Stomach smooth muscle (tissue), 2 donors: ENCODE measurements around the gene PDE3B.
"Not testable (repeated sequence)": the region's sequence is repeated elsewhere in the genome, so short reads cannot be mapped to it uniquely, and the experiment has no call there.

Experiments used
- H3K27ac ChIP-seq: one replicate; pipeline ENCODE4 v1.7.0; 2013; ENCODE audit warnings: mild to moderate bottlenecking, low read length, inconsistent platforms
- H3K27me3 ChIP-seq, 2 donors: one replicate each; pipeline ENCODE4 v1.7.0; 2013; ENCODE audit warnings: low read length in 2 of 2; ENCODE audit not compliant: insufficient read depth in 2 of 2, control insufficient read depth in 1 of 2
- H3K36me3 ChIP-seq, 2 donors: one replicate each; pipeline ENCODE4 v1.7.0; 2013; ENCODE audit warnings: low read length in 2 of 2; ENCODE audit not compliant: control insufficient read depth in 2 of 2, insufficient read depth in 2 of 2
- H3K4me1 ChIP-seq: one replicate; pipeline ENCODE4 v1.7.0; 2013; ENCODE audit warnings: low read length; ENCODE audit not compliant: control insufficient read depth, insufficient read depth
- H3K4me3 ChIP-seq, 2 donors: one replicate each; pipeline ENCODE4 v1.7.0; 2013; ENCODE audit warnings: low read length in 2 of 2
- H3K9ac ChIP-seq, 2 donors: one replicate each; pipeline ENCODE4 v1.7.0; 2013; ENCODE audit warnings: low read length in 2 of 2, mild to moderate bottlenecking in 1 of 2
- H3K9me3 ChIP-seq, 2 donors: one replicate each; pipeline ENCODE4 v1.7.0; 2013; ENCODE audit warnings: low read length in 2 of 2; ENCODE audit not compliant: control insufficient read depth in 2 of 2
- donor health status: healthy.
- donor health status: Pancreatic carcinoma.

The PDE3B gene

GRCh38 chr11:14676068-14676467 is 32.5 kb downstream of the PDE3B start:
- no peaks in the 10 kb centered on the region for H3K27me3 ChIP-seq
- H3K9me3 ChIP-seq: peaks cover 0 to 3% of the 10 kb centered on the region in 2 donors
- H3K36me3 ChIP-seq: no peaks in the 10 kb centered on the region
- no peak overlapping the region for H3K4me3 ChIP-seq
- no peaks in the 10 kb centered on the region for H3K4me1 ChIP-seq
- H3K27ac ChIP-seq: no peak overlapping the region
- no peak overlapping the region for H3K9ac ChIP-seq

GRCh38 chr11:14677146-14677545 is 33.5 kb downstream of the PDE3B start:
- Histone ChIP-seq H3K4me3 (no peak overlapping the region), H3K9me3 (peaks cover 0 to 3% of the 10 kb centered on the region in 2 donors), H3K36me3 (no peaks in the 10 kb centered on the region), H3K27me3 (no peaks in the 10 kb centered on the region), H3K27ac (no peak overlapping the region), H3K4me1 (no peaks in the 10 kb centered on the region), H3K9ac (no peak overlapping the region)

DNA sequence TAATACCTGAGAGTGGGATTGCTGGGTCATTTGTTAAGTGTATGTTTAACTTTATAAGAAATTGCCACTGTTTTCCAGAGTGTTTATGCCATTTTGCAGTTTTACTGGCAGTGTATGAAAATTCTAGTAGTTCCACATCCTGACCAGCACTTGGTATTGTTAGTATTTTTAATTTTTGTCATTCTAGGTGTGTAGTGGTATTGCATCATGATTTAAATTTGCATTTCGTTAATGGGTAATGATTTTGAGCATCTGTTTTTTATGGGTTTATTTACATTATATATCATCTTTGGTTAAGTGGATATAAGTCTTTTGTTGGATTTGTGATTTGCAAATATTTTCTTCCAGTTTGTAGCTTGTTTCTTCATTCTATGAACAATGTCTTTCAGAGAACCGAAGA is 34.7 kb downstream of the PDE3B start:
- H3K9ac ChIP-seq: no peak overlapping the region
- no peaks in the 10 kb centered on the region for H3K27me3 ChIP-seq
- H3K4me1 ChIP-seq: no peaks in the 10 kb centered on the region
- peaks cover 0 to 3% of the 10 kb centered on the region in 2 donors for H3K9me3 ChIP-seq
- no peaks in the 10 kb centered on the region for H3K36me3 ChIP-seq
- H3K27ac ChIP-seq: no peak overlapping the region
- H3K4me3 ChIP-seq: no peak overlapping the region

DNA sequence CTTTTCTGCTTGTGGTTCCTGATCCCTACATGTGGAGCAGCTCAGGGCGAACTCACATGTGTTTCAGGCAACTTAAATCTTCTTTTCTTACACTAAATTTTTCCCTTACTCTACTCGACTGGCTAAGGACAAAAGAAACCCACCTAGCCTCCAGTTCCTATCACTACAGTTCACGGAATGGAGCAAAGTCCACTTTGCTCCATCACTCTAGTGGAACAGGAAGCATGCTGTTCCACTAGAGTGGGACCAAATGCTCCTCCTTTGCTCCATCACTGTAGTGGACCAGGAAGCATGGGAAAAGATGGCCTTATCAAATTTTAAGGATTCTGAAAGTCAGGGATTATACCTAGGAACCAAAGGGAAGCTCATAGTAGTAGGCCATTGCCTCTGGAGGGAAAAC is 36.1 kb downstream of the PDE3B start:
- H3K27me3 ChIP-seq: no peaks in the 10 kb centered on the region
- no peak overlapping the region for H3K4me3 ChIP-seq
- H3K9ac ChIP-seq: no peak overlapping the region
- H3K9me3 ChIP-seq: no peaks in the 10 kb centered on the region
- no peak overlapping the region for H3K27ac ChIP-seq
- H3K36me3 ChIP-seq: no peaks in the 10 kb centered on the region
- no peaks in the 10 kb centered on the region for H3K4me1 ChIP-seq

DNA sequence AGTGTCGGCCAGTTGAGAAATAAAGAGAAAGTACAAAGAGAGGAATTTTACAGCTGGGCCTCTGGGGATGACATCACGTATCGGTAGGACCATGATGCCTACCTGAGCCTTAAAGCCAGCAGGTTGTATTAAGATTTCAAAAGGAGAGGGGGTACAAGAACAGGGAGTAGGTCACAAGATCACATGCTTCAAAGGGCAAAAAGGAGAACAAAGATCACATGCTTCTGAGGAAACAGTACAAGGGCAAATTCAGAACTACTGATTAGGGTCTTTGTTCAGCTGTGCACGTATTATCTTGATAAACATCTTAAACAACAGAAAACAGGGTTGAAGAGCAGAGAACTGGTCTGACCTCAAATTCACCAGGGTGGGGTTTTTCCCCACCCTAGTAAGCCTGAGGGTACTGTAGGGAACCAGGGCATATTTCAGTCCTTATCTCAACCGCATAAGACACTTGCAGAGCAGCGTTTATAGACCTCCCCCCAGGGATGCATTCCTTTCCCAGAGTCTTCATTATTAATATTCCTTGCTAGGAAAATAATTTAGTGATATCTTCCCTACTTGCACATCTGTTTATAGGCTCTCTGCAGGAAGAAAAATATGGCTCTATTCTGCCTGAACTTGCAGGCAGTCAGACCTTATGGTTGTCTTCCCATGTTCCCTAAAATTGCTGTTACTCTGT is 40.8 kb downstream of the PDE3B start:
- not testable (repeated sequence) for H3K4me1 ChIP-seq, H3K9ac ChIP-seq

DNA sequence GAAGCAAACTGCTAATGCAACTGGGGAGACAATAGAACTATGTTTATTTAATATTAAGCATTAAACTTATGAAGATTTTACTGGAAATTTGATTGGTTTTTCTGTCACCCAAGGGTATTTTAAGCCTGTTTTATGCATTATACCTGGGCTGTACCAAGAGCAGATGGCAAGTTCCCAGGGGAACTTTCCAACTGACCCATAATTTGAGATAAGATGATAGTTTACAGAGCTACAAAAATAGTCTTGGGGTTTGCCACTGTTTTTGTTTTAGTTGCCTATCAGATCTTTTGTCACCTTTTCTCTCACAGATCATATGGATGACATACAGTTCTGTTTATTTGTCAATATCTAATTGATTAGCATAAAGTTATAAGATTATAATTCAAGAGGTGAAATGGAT is 43.9 kb downstream of the PDE3B start:
- Histone ChIP-seq H3K27ac (no peak overlapping the region), H3K27me3 (no peaks in the 10 kb centered on the region), H3K9me3 (no peaks in the 10 kb centered on the region), H3K9ac (no peak overlapping the region), H3K4me3 (no peak overlapping the region), H3K4me1 (no peaks in the 10 kb centered on the region), H3K36me3 (no peaks in the 10 kb centered on the region)

More for the DNA sequence above, 40.8 kb downstream of the PDE3B start:
- H3K4me3 ChIP-seq, H3K27ac ChIP-seq, H3K27me3 ChIP-seq, H3K36me3 ChIP-seq, H3K9me3 ChIP-seq: not testable (repeated sequence)

GRCh38 chr11:14687943-14688627 is 44.5 kb downstream of the PDE3B start:
- Histone ChIP-seq H3K4me1 (no peaks in the 10 kb centered on the region), H3K4me3 (no peak overlapping the region), H3K36me3 (no peaks in the 10 kb centered on the region), H3K9ac (no peak overlapping the region), H3K9me3 (no peaks in the 10 kb centered on the region), H3K27me3 (no peaks in the 10 kb centered on the region), H3K27ac (no peak overlapping the region)

DNA sequence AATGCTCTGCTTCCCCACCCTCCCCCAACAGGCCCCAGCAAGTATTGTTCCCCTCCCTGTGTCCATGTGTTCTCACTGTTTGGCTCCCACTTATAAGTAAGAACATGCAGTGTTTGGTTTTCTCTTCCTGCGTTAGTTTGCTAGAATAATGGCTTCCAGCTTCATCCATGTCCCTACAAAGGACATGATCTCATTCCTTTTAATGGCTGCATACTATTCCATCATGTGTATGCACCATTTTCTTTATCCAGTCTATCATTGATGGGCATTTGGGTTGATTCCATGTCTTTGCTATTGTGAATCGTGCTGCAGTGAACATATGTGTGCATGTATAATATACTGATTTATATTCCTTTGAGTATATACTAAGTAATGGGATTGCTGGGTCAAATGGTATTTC is 52.1 kb downstream of the PDE3B start:
- not testable (repeated sequence) for H3K27me3 ChIP-seq, H3K4me3 ChIP-seq, H3K9me3 ChIP-seq, H3K9ac ChIP-seq, H3K4me1 ChIP-seq, H3K36me3 ChIP-seq, H3K27ac ChIP-seq

GRCh38 chr11:14698771-14699170 is 55.2 kb downstream of the PDE3B start:
- Histone ChIP-seq H3K9ac (no peak overlapping the region), H3K27me3 (no peaks in the 10 kb centered on the region), H3K4me3 (no peak overlapping the region), H3K4me1 (no peaks in the 10 kb centered on the region), H3K27ac (no peak overlapping the region), H3K36me3 (no peaks in the 10 kb centered on the region), H3K9me3 (no peaks in the 10 kb centered on the region)

- Histone ChIP-seq H3K36me3 (no peaks in the 10 kb centered on the region), H3K4me3 (no peak overlapping the region), H3K4me1 (no peaks in the 10 kb centered on the region), H3K27me3 (no peaks in the 10 kb centered on the region), H3K27ac (no peak overlapping the region), H3K9me3 (no peaks in the 10 kb centered on the region), H3K9ac (no peak overlapping the region)
These were observed 57.0 kb downstream of the PDE3B start for GRCh38 chr11:14700593-14700992.

DNA sequence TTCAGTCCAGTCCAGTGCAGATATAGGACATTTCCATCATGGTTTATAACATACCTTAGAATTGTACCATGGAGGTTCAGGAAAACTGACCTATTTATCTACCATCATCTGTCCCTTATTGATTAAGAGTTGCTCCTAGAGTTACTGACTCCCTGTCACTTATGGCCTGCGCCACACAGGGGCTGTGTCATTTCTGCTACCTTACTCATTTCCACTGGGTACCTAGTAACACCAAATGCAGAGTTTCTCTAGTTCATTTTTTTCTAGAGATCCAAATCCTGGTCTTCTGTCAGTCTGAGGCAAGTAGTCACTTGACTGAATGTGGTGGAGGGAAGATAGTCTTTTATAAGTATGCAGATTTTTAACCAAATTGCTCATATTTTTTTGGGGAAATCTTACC is 59.2 kb downstream of the PDE3B start:
- H3K27ac ChIP-seq: no peak overlapping the region
- H3K27me3 ChIP-seq: no peaks in the 10 kb centered on the region
- H3K4me1 ChIP-seq: no peaks in the 10 kb centered on the region
- H3K4me3 ChIP-seq: no peak overlapping the region
- H3K9ac ChIP-seq: no peak overlapping the region
- H3K36me3 ChIP-seq: no peaks in the 10 kb centered on the region
- no peaks in the 10 kb centered on the region for H3K9me3 ChIP-seq
